T47D (cell line): Measurements from ENCODE around the gene TRIM61.

Source experiments
- DNase-seq, 2 experiments: peaks; one replicate each; pipeline versions ENCODE4 v3.0.0 to v3.0.0-alpha.2; 2011 to 2012; ENCODE audit warnings: low read depth in 1 of 2, low spot score in 1 of 2
- JUND ChIP-seq: IDR thresholded peaks from 2 replicates; pipeline ENCODE4 v1.6.1; 2012; ENCODE audit warnings: low read depth
- in situ Hi-C: cut with HindIII; loops from 2 replicates; pipeline ENCODE4 v1.10.0; 2016; ENCODE audit warnings: low sequenced_read_pairs, low pct_unique_long_range_greater_than_20kb

Gene TRIM61

DNA sequence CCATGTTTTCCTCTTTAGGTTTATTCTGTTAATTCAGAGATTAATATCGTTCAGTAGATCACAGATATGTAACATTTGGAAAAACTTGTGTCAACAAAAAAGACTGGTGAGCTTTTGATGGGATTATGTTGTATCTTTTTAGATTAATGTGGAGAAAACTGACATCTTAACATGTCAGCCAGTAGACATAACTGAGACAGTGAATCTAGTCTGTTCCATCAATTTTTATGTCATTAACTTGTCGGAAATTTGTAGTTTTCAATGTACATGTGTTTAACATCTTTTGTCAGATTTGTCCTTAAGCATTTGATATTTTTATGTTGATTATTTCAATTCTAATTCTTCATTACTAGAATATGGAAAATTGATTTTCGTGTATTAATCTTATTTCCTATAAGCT, 58.5 kb downstream of the TRIM61 start:
- TF ChIP-seq JUND = no peak
- in situ Hi-C loops = no loop called here
- no peak for DNase-seq
